Measurements from ENCODE around the gene RBM8A.
A peak's percentile ranks its signal among the peaks of the same experiment; 100 is the strongest.

Gene RBM8A

DNA sequence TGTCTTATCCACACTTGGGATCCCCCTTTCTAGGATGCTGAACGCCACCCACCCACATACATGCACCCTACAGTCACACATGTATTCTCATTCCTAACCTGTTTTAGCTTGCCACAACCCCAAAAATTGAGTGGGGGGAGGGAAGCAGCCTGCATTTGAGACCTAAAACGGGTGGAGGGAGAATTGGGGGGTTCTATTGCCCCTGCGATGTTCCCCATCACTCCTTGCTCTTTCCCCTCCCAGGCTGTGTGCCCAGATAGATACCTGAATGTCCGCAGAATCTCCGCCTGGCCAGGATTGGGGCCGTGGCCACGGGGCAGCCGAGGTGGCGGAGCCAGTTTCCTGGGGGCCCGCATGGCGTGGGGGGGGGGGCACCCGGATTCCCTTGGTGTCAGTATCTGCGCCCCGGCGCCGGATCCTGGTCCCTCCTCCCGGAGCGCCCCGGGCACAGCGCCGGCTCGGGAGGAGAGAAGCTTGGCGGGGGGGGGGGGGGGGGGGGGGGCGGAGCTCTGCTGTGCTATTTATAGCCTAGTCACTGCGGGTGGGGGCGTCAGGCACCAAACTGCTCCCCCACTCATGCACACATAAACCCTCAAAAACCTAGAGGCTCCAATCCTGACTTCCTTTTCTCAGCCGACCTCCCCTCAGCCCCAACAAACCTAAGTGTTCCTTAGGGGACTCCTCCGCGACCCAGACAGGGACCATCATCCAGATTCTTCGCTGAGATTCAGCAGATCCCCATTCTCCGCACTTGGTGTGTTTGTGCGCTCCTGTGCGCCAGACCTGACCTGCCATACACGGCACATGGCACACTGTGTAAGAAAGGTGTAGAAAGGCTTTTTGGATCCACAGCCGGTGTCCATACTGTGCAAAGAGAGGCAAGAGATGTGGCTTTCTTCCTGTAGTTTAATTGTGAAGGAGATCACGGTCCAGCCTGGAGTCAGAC lies 35.1 kb upstream of the RBM8A start:
- Histone ChIP-seq H3K27me3 (replicated peaks; ENCODE audit: control insufficient read depth, insufficient read depth, low read length, poor library complexity, severe bottlenecking) (no peaks in the 10 kb centered on the region), H3K36me3 (ENCODE audit: control insufficient read depth, insufficient read depth, low read length) (no peaks in the 10 kb centered on the region), H3K9me3 (ENCODE audit: control insufficient read depth, low read length) (no peaks in the 10 kb centered on the region), H3K4me1 (ENCODE audit: control insufficient read depth, insufficient read depth, low read length, poor library complexity, severe bottlenecking) (peaks cover 28% of the 10 kb centered on the region), H3K4me3 (ENCODE audit: insufficient read depth, low read depth, low read length, poor library complexity, severe bottlenecking) (peak overlapping the region; percentile 71), H3K27ac (ENCODE audit: insufficient read depth, low read length, poor library complexity, severe bottlenecking) (peak overlapping the region; percentile 60)
- DNase-seq = peak in 1 of 3 donors; percentile 36

GRCh38 chr1:145961425-145962156 lies 34.3 kb upstream of the RBM8A start:
- peak overlapping the region; percentile 68 for H3K27ac ChIP-seq (ENCODE audit: insufficient read depth, low read length, poor library complexity, severe bottlenecking)
- peak overlapping the region; percentile 71 for H3K4me3 ChIP-seq (ENCODE audit: insufficient read depth, low read depth, low read length, poor library complexity, severe bottlenecking)
- H3K9me3 ChIP-seq (ENCODE audit: control insufficient read depth, low read length) = no peaks in the 10 kb centered on the region
- peaks cover 31% of the 10 kb centered on the region for H3K4me1 ChIP-seq (ENCODE audit: control insufficient read depth, insufficient read depth, low read length, poor library complexity, severe bottlenecking)
- H3K27me3 ChIP-seq (replicated peaks; ENCODE audit: control insufficient read depth, insufficient read depth, low read length, poor library complexity, severe bottlenecking) = no peaks in the 10 kb centered on the region
- H3K36me3 ChIP-seq (ENCODE audit: control insufficient read depth, insufficient read depth, low read length) = no peaks in the 10 kb centered on the region
- no peak for DNase-seq

DNA sequence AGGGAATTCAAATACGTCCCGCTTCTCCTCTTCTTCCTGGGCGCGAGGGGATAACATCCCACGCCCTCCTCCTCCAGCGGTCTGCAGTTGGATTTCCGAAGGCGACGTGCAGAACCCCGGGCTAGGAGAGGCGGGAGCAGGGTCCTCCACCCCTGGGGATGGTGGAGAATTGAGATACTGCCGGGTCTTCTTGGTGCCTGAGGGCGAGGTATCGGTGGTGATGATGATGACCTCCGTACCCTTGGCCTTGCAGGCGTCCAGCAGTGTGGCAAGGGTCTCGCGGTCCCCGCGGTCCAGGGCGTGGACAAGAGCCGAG lies 33.8 kb upstream of the RBM8A start:
- Histone ChIP-seq H3K36me3 (ENCODE audit: control insufficient read depth, insufficient read depth, low read length) (no peaks in the 10 kb centered on the region), H3K27ac (ENCODE audit: insufficient read depth, low read length, poor library complexity, severe bottlenecking) (peak overlapping the region; percentile 68), H3K4me3 (ENCODE audit: insufficient read depth, low read depth, low read length, poor library complexity, severe bottlenecking) (peak overlapping the region; percentile 71), H3K9me3 (ENCODE audit: control insufficient read depth, low read length) (no peaks in the 10 kb centered on the region), H3K27me3 (replicated peaks; ENCODE audit: control insufficient read depth, insufficient read depth, low read length, poor library complexity, severe bottlenecking) (no peaks in the 10 kb centered on the region), H3K4me1 (ENCODE audit: control insufficient read depth, insufficient read depth, low read length, poor library complexity, severe bottlenecking) (peaks cover 34% of the 10 kb centered on the region)
- no peak for DNase-seq

DNA sequence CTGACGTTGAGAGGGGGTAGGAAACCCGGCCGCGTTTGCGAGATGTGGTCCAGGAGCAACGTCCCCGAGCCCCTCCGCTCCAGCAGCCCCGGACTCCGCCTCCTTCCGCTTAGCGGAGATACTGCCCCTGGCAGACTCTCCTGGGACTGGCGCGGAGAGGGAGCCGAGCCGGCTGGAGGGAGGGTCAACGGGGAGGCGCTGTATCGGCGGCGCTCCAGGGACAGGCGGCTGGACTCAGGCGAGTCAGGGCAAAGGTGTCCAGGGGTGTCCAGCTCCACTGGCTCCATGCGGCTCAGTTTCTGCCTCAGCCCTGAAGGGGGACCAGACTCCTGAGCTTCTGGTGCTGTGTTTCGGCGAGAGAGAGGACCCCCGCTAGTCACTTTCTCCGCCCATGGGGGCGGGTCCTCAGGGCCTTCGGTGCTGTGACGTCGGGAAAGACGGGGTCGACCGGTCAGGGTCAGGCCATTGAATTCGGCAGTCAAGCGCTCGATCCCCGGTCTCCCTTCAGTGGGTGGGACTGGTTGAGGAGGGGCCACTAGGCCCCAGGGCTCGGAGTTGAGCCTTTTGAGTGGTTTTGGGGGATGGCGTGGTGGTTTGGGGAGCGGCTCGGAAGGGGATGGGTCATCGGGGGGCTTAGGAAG lies 33.3 kb upstream of the RBM8A start:
- no peaks in the 10 kb centered on the region for H3K36me3 ChIP-seq (ENCODE audit: control insufficient read depth, insufficient read depth, low read length)
- H3K27ac ChIP-seq (ENCODE audit: insufficient read depth, low read length, poor library complexity, severe bottlenecking) = peak overlapping the region; percentile 68
- DNase-seq = peak; percentile 38 to 54 (median 43)
- peaks cover 39% of the 10 kb centered on the region for H3K4me1 ChIP-seq (ENCODE audit: control insufficient read depth, insufficient read depth, low read length, poor library complexity, severe bottlenecking)
- no peaks in the 10 kb centered on the region for H3K27me3 ChIP-seq (replicated peaks; ENCODE audit: control insufficient read depth, insufficient read depth, low read length, poor library complexity, severe bottlenecking)
- no peaks in the 10 kb centered on the region for H3K9me3 ChIP-seq (ENCODE audit: control insufficient read depth, low read length)
- peak overlapping the region; percentile 71 for H3K4me3 ChIP-seq (ENCODE audit: insufficient read depth, low read depth, low read length, poor library complexity, severe bottlenecking)

DNA sequence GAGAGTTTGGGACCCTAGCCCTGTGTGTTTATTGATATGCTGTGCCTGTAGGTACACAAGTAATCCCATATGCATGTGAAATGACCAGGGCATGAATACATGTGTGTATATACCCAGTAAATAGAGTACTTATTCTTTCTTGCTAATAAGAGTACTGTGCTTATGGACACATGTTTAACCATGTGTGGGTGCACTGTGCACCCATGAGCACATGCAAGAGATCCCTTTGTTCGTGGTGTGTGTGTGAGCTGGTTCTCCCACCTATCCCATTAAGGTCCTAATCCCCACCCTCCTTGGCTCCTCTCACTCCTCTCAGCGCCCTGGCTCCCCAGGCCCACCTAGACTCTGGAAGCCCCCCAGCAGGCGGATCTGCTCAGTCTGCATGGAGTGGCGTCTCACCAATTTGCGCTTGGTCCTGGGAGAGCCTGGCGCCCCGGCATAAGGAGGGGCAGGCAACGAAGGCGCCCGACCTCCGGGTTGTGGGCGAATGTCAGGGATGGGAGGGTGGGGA lies 32.7 kb upstream of the RBM8A start:
- Histone ChIP-seq H3K9me3 (ENCODE audit: control insufficient read depth, low read length) (no peaks in the 10 kb centered on the region), H3K27ac (ENCODE audit: insufficient read depth, low read length, poor library complexity, severe bottlenecking) (peak overlapping the region; percentile 68), H3K4me1 (ENCODE audit: control insufficient read depth, insufficient read depth, low read length, poor library complexity, severe bottlenecking) (peaks cover 42% of the 10 kb centered on the region), H3K27me3 (replicated peaks; ENCODE audit: control insufficient read depth, insufficient read depth, low read length, poor library complexity, severe bottlenecking) (no peaks in the 10 kb centered on the region), H3K36me3 (ENCODE audit: control insufficient read depth, insufficient read depth, low read length) (no peaks in the 10 kb centered on the region), H3K4me3 (ENCODE audit: insufficient read depth, low read depth, low read length, poor library complexity, severe bottlenecking) (peak overlapping the region; percentile 71)
- DNase-seq = no peak

- no peaks in the 10 kb centered on the region for H3K27me3 ChIP-seq (replicated peaks; ENCODE audit: control insufficient read depth, insufficient read depth, low read length, poor library complexity, severe bottlenecking)
- H3K36me3 ChIP-seq (ENCODE audit: control insufficient read depth, insufficient read depth, low read length) = no peaks in the 10 kb centered on the region
- no peak for DNase-seq
- H3K9me3 ChIP-seq (ENCODE audit: control insufficient read depth, low read length) = no peaks in the 10 kb centered on the region
- H3K4me1 ChIP-seq (ENCODE audit: control insufficient read depth, insufficient read depth, low read length, poor library complexity, severe bottlenecking) = peaks cover 42% of the 10 kb centered on the region
- H3K4me3 ChIP-seq (ENCODE audit: insufficient read depth, low read depth, low read length, poor library complexity, severe bottlenecking) = no peak overlapping the region
- no peak overlapping the region for H3K27ac ChIP-seq (ENCODE audit: insufficient read depth, low read length, poor library complexity, severe bottlenecking)
These were observed 32.0 kb upstream of the RBM8A start for GRCh38 chr1:145959333-145959732.

- DNase-seq = no peak
- no peak overlapping the region for H3K27ac ChIP-seq (ENCODE audit: insufficient read depth, low read length, poor library complexity, severe bottlenecking)
- H3K4me3 ChIP-seq (ENCODE audit: insufficient read depth, low read depth, low read length, poor library complexity, severe bottlenecking) = no peak overlapping the region
- peaks cover 41% of the 10 kb centered on the region for H3K4me1 ChIP-seq (ENCODE audit: control insufficient read depth, insufficient read depth, low read length, poor library complexity, severe bottlenecking)
- H3K27me3 ChIP-seq (replicated peaks; ENCODE audit: control insufficient read depth, insufficient read depth, low read length, poor library complexity, severe bottlenecking) = no peaks in the 10 kb centered on the region
- no peaks in the 10 kb centered on the region for H3K36me3 ChIP-seq (ENCODE audit: control insufficient read depth, insufficient read depth, low read length)
- no peaks in the 10 kb centered on the region for H3K9me3 ChIP-seq (ENCODE audit: control insufficient read depth, low read length)
These were observed 31.4 kb upstream of the RBM8A start for GRCh38 chr1:145958734-145959133.

DNA sequence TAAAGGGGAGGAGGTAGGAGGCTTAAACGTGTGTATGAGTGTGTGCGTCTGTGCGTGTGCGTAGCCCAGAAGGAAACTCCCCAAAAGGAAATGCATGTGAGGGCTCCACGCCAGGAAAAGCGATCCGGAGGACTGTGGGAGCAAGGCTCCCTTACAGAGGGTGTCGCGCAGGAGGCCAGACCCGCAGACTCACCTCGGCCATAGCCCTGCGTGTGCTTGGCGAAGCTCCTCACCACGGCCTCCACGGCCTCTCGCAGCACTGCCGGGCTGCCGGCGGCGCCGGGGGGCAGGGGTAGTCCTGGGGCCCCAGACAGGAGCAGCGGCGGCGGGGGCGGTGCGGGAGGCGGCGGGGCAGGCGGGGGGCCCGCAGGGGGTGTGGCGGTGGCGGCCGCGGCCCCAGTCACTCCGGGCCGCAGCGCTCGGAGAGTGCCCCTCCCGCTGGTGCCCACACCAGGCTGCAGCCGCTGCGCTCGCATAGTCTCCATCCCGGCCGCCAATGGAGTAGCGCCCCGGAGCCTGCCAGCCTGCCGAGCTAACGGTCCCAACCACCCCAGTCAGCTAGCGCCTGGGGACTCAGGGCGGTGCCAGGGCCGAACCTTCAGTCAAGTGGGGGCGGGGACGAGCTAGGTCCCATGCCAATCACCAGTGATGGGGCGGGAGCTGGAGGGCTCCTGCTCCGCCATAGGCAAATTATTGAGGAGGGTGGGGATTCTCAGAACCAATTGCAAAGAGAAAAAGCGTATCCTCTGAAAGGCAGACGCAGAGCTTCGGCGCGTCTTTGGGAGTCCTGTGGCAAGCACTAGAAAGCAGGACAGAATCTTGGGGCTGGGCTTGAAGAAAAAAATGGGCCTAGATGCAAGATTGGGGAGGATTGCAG lies 30.4 kb upstream of the RBM8A start, which contains the start of gene LIX1L:
Gene LIX1L, minus strand, starts transcription at position 575 of the 877 bp plus-strand sequence. Its CDS starts 90 bp downstream, at position 485.
- H3K27me3 ChIP-seq (replicated peaks; ENCODE audit: control insufficient read depth, insufficient read depth, low read length, poor library complexity, severe bottlenecking) = no peaks in the 10 kb centered on the region
- H3K4me1 ChIP-seq (ENCODE audit: control insufficient read depth, insufficient read depth, low read length, poor library complexity, severe bottlenecking) = peaks cover 31% of the 10 kb centered on the region
- peak within 1 kb of the TSS; percentile 92 for H3K27ac ChIP-seq (ENCODE audit: insufficient read depth, low read length, poor library complexity, severe bottlenecking)
- no peaks in the 10 kb centered on the region for H3K9me3 ChIP-seq (ENCODE audit: control insufficient read depth, low read length)
- peak; percentile 87 to 93 (median 93) for DNase-seq
- peak within 1 kb of the TSS; percentile 79 for H3K4me3 ChIP-seq (ENCODE audit: insufficient read depth, low read depth, low read length, poor library complexity, severe bottlenecking)
- no peaks in the 10 kb centered on the region for H3K36me3 ChIP-seq (ENCODE audit: control insufficient read depth, insufficient read depth, low read length)

- DNase-seq = no peak
- H3K4me1 ChIP-seq (ENCODE audit: control insufficient read depth, insufficient read depth, low read length, poor library complexity, severe bottlenecking) = peaks cover 29% of the 10 kb centered on the region
These were observed 29.6 kb upstream of the RBM8A start for GRCh38 chr1:145956781-145957442.

More at GRCh38 chr1:145956781-145957442, 29.6 kb upstream of the RBM8A start:
- H3K27me3 ChIP-seq (replicated peaks; ENCODE audit: control insufficient read depth, insufficient read depth, low read length, poor library complexity, severe bottlenecking) = no peaks in the 10 kb centered on the region
- peak overlapping the region; percentile 79 for H3K4me3 ChIP-seq (ENCODE audit: insufficient read depth, low read depth, low read length, poor library complexity, severe bottlenecking)
- peak overlapping the region; percentile 92 for H3K27ac ChIP-seq (ENCODE audit: insufficient read depth, low read length, poor library complexity, severe bottlenecking)
- H3K9me3 ChIP-seq (ENCODE audit: control insufficient read depth, low read length) = no peaks in the 10 kb centered on the region
- no peaks in the 10 kb centered on the region for H3K36me3 ChIP-seq (ENCODE audit: control insufficient read depth, insufficient read depth, low read length)
